ENCODE data around the gene FOXP1.

The FOXP1 gene

GRCh38 chr3:71465371-71466036, 118.0 kb downstream of the FOXP1 start:
- H3K27ac Mint-ChIP-seq: peak overlapping the region; percentile 59
- H3K4me1 Mint-ChIP-seq (ENCODE audit: low read depth): peaks cover 84% of the 10 kb centered on the region
- DNase-seq: no peak
- H3K27me3 Mint-ChIP-seq: no peaks in the 10 kb centered on the region
- H3K4me3 Mint-ChIP-seq: no peak overlapping the region
- peaks cover 10% of the 10 kb centered on the region for H3K9me3 Mint-ChIP-seq
- H3K36me3 Mint-ChIP-seq (ENCODE audit: low read depth): peaks cover 54% of the 10 kb centered on the region

GRCh38 chr3:71464613-71465012, 118.9 kb downstream of the FOXP1 start:
- no peak for DNase-seq
- Mint-ChIP-seq H3K27me3 (no peaks in the 10 kb centered on the region), H3K4me1 (ENCODE audit: low read depth) (peaks cover 85% of the 10 kb centered on the region), H3K27ac (peak overlapping the region; percentile 23), H3K4me3 (no peak overlapping the region), H3K9me3 (peaks cover 10% of the 10 kb centered on the region), H3K36me3 (ENCODE audit: low read depth) (peaks cover 60% of the 10 kb centered on the region)

- peaks cover 85% of the 10 kb centered on the region for H3K4me1 Mint-ChIP-seq (ENCODE audit: low read depth)
- H3K36me3 Mint-ChIP-seq (ENCODE audit: low read depth): peaks cover 60% of the 10 kb centered on the region
- H3K27me3 Mint-ChIP-seq: no peaks in the 10 kb centered on the region
- peak overlapping the region; percentile 73 for H3K27ac Mint-ChIP-seq
- no peak overlapping the region for H3K4me3 Mint-ChIP-seq
- DNase-seq: no peak
- peaks cover 9% of the 10 kb centered on the region for H3K9me3 Mint-ChIP-seq
Observed at GRCh38 chr3:71463617-71464016, 119.9 kb downstream of the FOXP1 start.

- Mint-ChIP-seq H3K27ac (peak overlapping the region; percentile 96), H3K4me3 (no peak overlapping the region), H3K9me3 (peaks cover 7% of the 10 kb centered on the region), H3K36me3 (ENCODE audit: low read depth) (peaks cover 52% of the 10 kb centered on the region), H3K27me3 (no peaks in the 10 kb centered on the region), H3K4me1 (ENCODE audit: low read depth) (peaks cover 88% of the 10 kb centered on the region)
- DNase-seq: no peak
Observed at GRCh38 chr3:71462586-71462985, 120.9 kb downstream of the FOXP1 start.

GRCh38 chr3:71461749-71462483, 121.6 kb downstream of the FOXP1 start:
- peak overlapping the region; percentile 46 for H3K4me3 Mint-ChIP-seq
- H3K27me3 Mint-ChIP-seq: no peaks in the 10 kb centered on the region
- H3K27ac Mint-ChIP-seq: peak overlapping the region; percentile 96
- H3K9me3 Mint-ChIP-seq: peaks cover 7% of the 10 kb centered on the region
- DNase-seq: no peak
- H3K4me1 Mint-ChIP-seq (ENCODE audit: low read depth): peaks cover 88% of the 10 kb centered on the region
- H3K36me3 Mint-ChIP-seq (ENCODE audit: low read depth): peaks cover 46% of the 10 kb centered on the region

- Mint-ChIP-seq H3K9me3 (peaks cover 7% of the 10 kb centered on the region), H3K4me3 (peak overlapping the region; percentile 46), H3K4me1 (ENCODE audit: low read depth) (peaks cover 89% of the 10 kb centered on the region), H3K27ac (peak overlapping the region; percentile 96), H3K27me3 (no peaks in the 10 kb centered on the region), H3K36me3 (ENCODE audit: low read depth) (peaks cover 39% of the 10 kb centered on the region)
- no peak for DNase-seq
Observed at GRCh38 chr3:71461114-71461513, 122.4 kb downstream of the FOXP1 start.

- Mint-ChIP-seq H3K27ac (peak overlapping the region; percentile 61), H3K9me3 (peaks cover 7% of the 10 kb centered on the region), H3K36me3 (ENCODE audit: low read depth) (peaks cover 34% of the 10 kb centered on the region), H3K4me1 (ENCODE audit: low read depth) (peaks cover 95% of the 10 kb centered on the region), H3K4me3 (no peak overlapping the region), H3K27me3 (no peaks in the 10 kb centered on the region)
- DNase-seq: no peak
Observed at GRCh38 chr3:71458895-71459294, 124.6 kb downstream of the FOXP1 start.

- peaks cover 99% of the 10 kb centered on the region for H3K4me1 Mint-ChIP-seq (ENCODE audit: low read depth)
- peak overlapping the region; percentile 97 for H3K27ac Mint-ChIP-seq
- no peak for DNase-seq
- H3K4me3 Mint-ChIP-seq: peak overlapping the region; percentile 72
- H3K36me3 Mint-ChIP-seq (ENCODE audit: low read depth): peaks cover 20% of the 10 kb centered on the region
- H3K9me3 Mint-ChIP-seq: peaks cover 4% of the 10 kb centered on the region
- H3K27me3 Mint-ChIP-seq: no peaks in the 10 kb centered on the region
Observed at GRCh38 chr3:71456826-71457225, 126.7 kb downstream of the FOXP1 start.

- H3K36me3 Mint-ChIP-seq (ENCODE audit: low read depth): peaks cover 15% of the 10 kb centered on the region
- no peaks in the 10 kb centered on the region for H3K27me3 Mint-ChIP-seq
- peaks cover 3% of the 10 kb centered on the region for H3K9me3 Mint-ChIP-seq
- no peak for DNase-seq
- peak overlapping the region; percentile 72 for H3K4me3 Mint-ChIP-seq
- peaks cover 99% of the 10 kb centered on the region for H3K4me1 Mint-ChIP-seq (ENCODE audit: low read depth)
- H3K27ac Mint-ChIP-seq: peak overlapping the region; percentile 97
Observed at GRCh38 chr3:71456156-71456555, 127.4 kb downstream of the FOXP1 start.

- DNase-seq: no peak
- Mint-ChIP-seq H3K4me1 (ENCODE audit: low read depth) (peaks cover 99% of the 10 kb centered on the region), H3K9me3 (no peaks in the 10 kb centered on the region), H3K27me3 (no peaks in the 10 kb centered on the region), H3K27ac (peak overlapping the region; percentile 97), H3K36me3 (ENCODE audit: low read depth) (peaks cover 4% of the 10 kb centered on the region), H3K4me3 (peak overlapping the region; percentile 72)
Observed at GRCh38 chr3:71454512-71455403, 128.8 kb downstream of the FOXP1 start.

- peak overlapping the region; percentile 72 for H3K4me3 Mint-ChIP-seq
- H3K9me3 Mint-ChIP-seq: no peaks in the 10 kb centered on the region
- peaks cover 99% of the 10 kb centered on the region for H3K4me1 Mint-ChIP-seq (ENCODE audit: low read depth)
- DNase-seq: no peak
- H3K36me3 Mint-ChIP-seq (ENCODE audit: low read depth): peaks cover 1% of the 10 kb centered on the region
- peak overlapping the region; percentile 97 for H3K27ac Mint-ChIP-seq
- H3K27me3 Mint-ChIP-seq: no peaks in the 10 kb centered on the region
Observed at GRCh38 chr3:71453822-71454511, 129.6 kb downstream of the FOXP1 start.

GRCh38 chr3:71453319-71453718, 130.2 kb downstream of the FOXP1 start:
- Mint-ChIP-seq H3K4me3 (no peak overlapping the region), H3K4me1 (ENCODE audit: low read depth) (peaks cover 99% of the 10 kb centered on the region), H3K27ac (peak overlapping the region; percentile 97), H3K36me3 (ENCODE audit: low read depth) (peaks cover 1% of the 10 kb centered on the region), H3K27me3 (no peaks in the 10 kb centered on the region), H3K9me3 (no peaks in the 10 kb centered on the region)
- DNase-seq: no peak

- Mint-ChIP-seq H3K27ac (peak overlapping the region; percentile 97), H3K27me3 (no peaks in the 10 kb centered on the region), H3K36me3 (ENCODE audit: low read depth) (peaks cover 3% of the 10 kb centered on the region), H3K4me3 (peak overlapping the region; percentile 60), H3K9me3 (no peaks in the 10 kb centered on the region), H3K4me1 (ENCODE audit: low read depth) (peaks cover 99% of the 10 kb centered on the region)
- no peak for DNase-seq
Observed at GRCh38 chr3:71451812-71452211, 131.7 kb downstream of the FOXP1 start.

- no peak for DNase-seq
- Mint-ChIP-seq H3K4me1 (ENCODE audit: low read depth) (peaks cover 98% of the 10 kb centered on the region), H3K27me3 (no peaks in the 10 kb centered on the region), H3K36me3 (ENCODE audit: low read depth) (peaks cover 4% of the 10 kb centered on the region), H3K9me3 (no peaks in the 10 kb centered on the region), H3K27ac (peak overlapping the region; percentile 97), H3K4me3 (peak overlapping the region; percentile 60)
Observed at GRCh38 chr3:71451060-71451459, 132.5 kb downstream of the FOXP1 start.
